CD14-positive monocyte (primary cell): Measurements from ENCODE around the gene ARHGEF37. TPM values are rescaled to one million over a fixed set of nuclear protein-coding genes. Genes with fewer than 3 reads are reported as not detected.
"Not testable (repeated sequence)": the region's sequence is repeated elsewhere in the genome, so short reads cannot be mapped to it uniquely, and the experiment has no call there.

Source experiments
- DNase-seq, 3 donors: peaks; one replicate each; pipeline ENCODE4 v3.0.0-alpha.2; 2011 to 2022
- H2AFZ ChIP-seq: 2 replicates; pipeline ENCODE4 v1.6.0; 2012; ENCODE audit warnings: mild to moderate bottlenecking, low read depth, low read length, inconsistent platforms; ENCODE audit not compliant: insufficient read depth, poor library complexity, severe bottlenecking
- H3K27ac ChIP-seq, 2 donors: 1 replicate in 1 of 2; 2 replicates in 1 of 2; pipeline ENCODE4 v1.5.1; 2012 to 2013; ENCODE audit warnings: low read length in 2 of 2, control low read depth in 1 of 2, inconsistent platforms in 1 of 2, low read depth in 1 of 2, mild to moderate bottlenecking in 1 of 2
- H3K27me3 ChIP-seq, 2 donors: one replicate each; pipeline versions ENCODE4 v1.6.0 to v1.6.1; 2011 to 2013; ENCODE audit warnings: low read length in 2 of 2; ENCODE audit not compliant: control insufficient read depth in 2 of 2, insufficient read depth in 2 of 2
- H3K36me3 ChIP-seq, 2 donors: replicated peaks in 1 of 2; 1 replicate in 1 of 2; 2 replicates in 1 of 2; pipeline versions ENCODE4 v1.5.1 to v1.6.1; 2012 to 2013; ENCODE audit warnings: low read length in 2 of 2, control low read depth in 1 of 2, inconsistent platforms in 1 of 2, mild to moderate bottlenecking in 1 of 2; ENCODE audit not compliant: insufficient read depth in 2 of 2, control insufficient read depth in 1 of 2
- H3K4me1 ChIP-seq, 2 donors: 1 replicate in 1 of 2; 2 replicates in 1 of 2; pipeline versions ENCODE4 v1.5.1 to v1.6.1; 2012 to 2013; ENCODE audit warnings: low read length in 2 of 2, control low read depth in 1 of 2, inconsistent platforms in 1 of 2, mild to moderate bottlenecking in 1 of 2, moderate library complexity in 1 of 2; ENCODE audit not compliant: insufficient read depth in 2 of 2, control insufficient read depth in 1 of 2
- H3K4me2 ChIP-seq: replicated peaks from 2 replicates; pipeline ENCODE3; 2012; ENCODE audit warnings: low read length, moderate library complexity, mild to moderate bottlenecking; ENCODE audit not compliant: poor library complexity, severe bottlenecking; ENCODE audit errors: extremely low read depth
- H3K4me3 ChIP-seq, 3 experiments: fragments of 200-600 bp in 1 of 3; sonication (generic) in 1 of 3; replicated peaks in 1 of 3; 1 replicate in 2 of 3; 2 replicates in 1 of 3; pipeline ENCODE4 v1.5.1; 2011 to 2013; ENCODE audit warnings: low read length in 3 of 3, mild to moderate bottlenecking in 3 of 3, control low read depth in 2 of 3, low read depth in 2 of 3, inconsistent platforms in 1 of 3, moderate library complexity in 1 of 3
- H3K79me2 ChIP-seq: 2 replicates; pipeline ENCODE4 v1.6.0; 2012; ENCODE audit warnings: mild to moderate bottlenecking, control low read depth, inconsistent platforms, low read length, moderate library complexity; ENCODE audit not compliant: insufficient read depth
- H3K9ac ChIP-seq: 2 replicates; pipeline ENCODE4 v1.6.0; 2017; ENCODE audit warnings: low read length, mild to moderate bottlenecking; ENCODE audit not compliant: insufficient read depth, poor library complexity, severe bottlenecking
- H3K9me3 ChIP-seq, 2 donors: replicated peaks in 1 of 2; 1 replicate in 1 of 2; 2 replicates in 1 of 2; pipeline versions ENCODE4 v1.5.1 to v1.6.1; 2012 to 2013; ENCODE audit warnings: low read length in 2 of 2, control low read depth in 1 of 2; ENCODE audit not compliant: control insufficient read depth in 1 of 2, insufficient read depth in 1 of 2
- H4K20me1 ChIP-seq: 2 replicates; pipeline ENCODE4 v1.6.0; 2012; ENCODE audit warnings: mild to moderate bottlenecking, low read length, control low read depth, moderate library complexity; ENCODE audit not compliant: insufficient read depth
- H3K27ac Mint-ChIP-seq, 7 donors: one replicate each; pipeline ENCODE4 v1.8.0; 2020; ENCODE audit warnings: mild to moderate bottlenecking in 7 of 7, mixed read lengths in 7 of 7, moderate library complexity in 6 of 7, inconsistent platforms in 2 of 7
- H3K27me3 Mint-ChIP-seq, 3 donors: one replicate each; pipeline ENCODE4 v1.8.0; 2021 to 2022; ENCODE audit warnings: low read depth in 3 of 3, mild to moderate bottlenecking in 3 of 3, mixed read lengths in 3 of 3, moderate library complexity in 3 of 3, inconsistent platforms in 1 of 3
- H3K36me3 Mint-ChIP-seq, 2 donors: one replicate each; pipeline ENCODE4 v1.8.0; 2020; ENCODE audit warnings: mixed read lengths in 2 of 2, inconsistent platforms in 1 of 2, mild to moderate bottlenecking in 1 of 2
- H3K4me1 Mint-ChIP-seq: one replicate; pipeline ENCODE4 v1.8.0; 2020; ENCODE audit warnings: mild to moderate bottlenecking, mixed read lengths
- H3K4me3 Mint-ChIP-seq, 2 donors: one replicate each; pipeline ENCODE4 v1.8.0; 2020; ENCODE audit warnings: mild to moderate bottlenecking in 2 of 2, mixed read lengths in 2 of 2, moderate library complexity in 1 of 2
- H3K9me3 Mint-ChIP-seq, 7 donors: one replicate each; pipeline ENCODE4 v1.8.0; 2020 to 2022; ENCODE audit warnings: mixed read lengths in 7 of 7, mild to moderate bottlenecking in 6 of 7, moderate library complexity in 6 of 7, inconsistent platforms in 2 of 7
- whole genome bisulfite sequencing: methylation state at CpG from one replicate; pipeline ENCODE4 v1.1.5; 2013; ENCODE audit warnings: missing lambda C conversion rate; ENCODE audit not compliant: insufficient coverage; 5-methylcytosine and 5-hydroxymethylcytosine counted together
- intact Hi-C, 2 donors: fragments of 100-400 bp; cut with micrococcal nuclease; formaldehyde crosslinking; loops; one replicate each; pipeline versions ENCODE4 v1.15.0 to v1.15.1; 2023
- polyA plus RNA-seq, 3 donors: library from polyadenylated mRNA; depleted of rRNA in 1 of 3; unstranded in 2 of 3; stranded (reverse) in 1 of 3; fragments of 300-500 nt in 2 of 3; fragments of >200 nt in 1 of 3; fragmentation: Illumina TruSeq in 2 of 3; gene quantifications; 1 replicate in 2 of 3; 2 replicates in 1 of 3; pipeline ENCODE4 v1.2.3, GENCODE V29; 2012 to 2021
- TF ChIP-seq, protein P1 (sequence below): fragments of 200-600 bp; IDR thresholded peaks from one replicate; pipeline ENCODE4 v1.8.0; 2022; ENCODE audit warnings: antibody characterized with exemption, mild to moderate bottlenecking

ARHGEF37 gene
- polyA plus RNA-seq, 3 donors: not detected

DNA sequence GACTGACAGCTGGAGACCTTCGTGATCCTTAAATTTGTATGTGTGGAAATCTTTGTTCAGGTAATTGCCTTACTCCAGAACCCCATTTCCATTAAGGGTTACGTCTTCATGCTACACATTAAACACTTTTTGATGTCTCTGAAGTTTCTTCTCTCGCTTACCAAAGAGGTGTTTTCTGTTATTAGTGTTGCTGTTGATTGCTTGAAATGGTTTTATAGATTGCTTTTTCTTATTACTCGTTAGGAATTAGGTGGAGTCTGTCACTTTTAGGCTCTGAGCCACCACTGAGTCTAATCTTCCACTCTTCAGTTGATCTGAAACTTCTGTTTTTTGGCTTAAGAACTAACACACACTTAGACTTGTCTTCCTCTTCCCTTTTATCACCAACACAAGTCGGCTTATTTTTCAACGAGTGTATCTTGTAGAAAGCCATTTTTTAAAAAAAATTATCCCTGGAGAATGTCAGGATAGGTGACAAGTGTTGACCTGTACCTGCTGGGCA lies 86.6 kb downstream of the ARHGEF37 start:
- intact Hi-C loops: loop anchor here (2.0 to 5.0 kb wide), 2 partner anchors 13 to 64 kb away; partner anchors contain the start of gene PPARGC1B (in 1 of the 2)
- Mint-ChIP-seq H3K27me3 (peaks cover 0 to 3% (median 1%) of the 10 kb centered on the region in 3 donors), H3K4me3 (peak overlapping the region in 1 of 2 donors; percentile 76), H3K4me1 (peaks cover 47% of the 10 kb centered on the region), H3K9me3 (peaks cover 0 to 16% (median 5%) of the 10 kb centered on the region in 7 donors), H3K27ac (peak overlapping the region; percentile 52 to 90 (median 86)), H3K36me3 (no peaks in the 10 kb centered on the region)
- Histone ChIP-seq H3K4me2 (peak overlapping the region; percentile 65), H3K79me2 (no peaks in the 10 kb centered on the region), H3K9ac (no peak overlapping the region), H4K20me1 (no peaks in the 10 kb centered on the region), H3K36me3 (no peaks in the 10 kb centered on the region), H3K9me3 (peaks cover 0 to 8% of the 10 kb centered on the region in 2 donors), H3K4me3 (peak overlapping the region in 1 of 3 experiments; percentile 22), H3K4me1 (peaks cover 37 to 43% of the 10 kb centered on the region in 2 donors), H2AFZ (no peak overlapping the region), H3K27ac (peak overlapping the region; percentile 25 to 65), H3K27me3 (no peaks in the 10 kb centered on the region)
- TF ChIP-seq, protein P1, sequence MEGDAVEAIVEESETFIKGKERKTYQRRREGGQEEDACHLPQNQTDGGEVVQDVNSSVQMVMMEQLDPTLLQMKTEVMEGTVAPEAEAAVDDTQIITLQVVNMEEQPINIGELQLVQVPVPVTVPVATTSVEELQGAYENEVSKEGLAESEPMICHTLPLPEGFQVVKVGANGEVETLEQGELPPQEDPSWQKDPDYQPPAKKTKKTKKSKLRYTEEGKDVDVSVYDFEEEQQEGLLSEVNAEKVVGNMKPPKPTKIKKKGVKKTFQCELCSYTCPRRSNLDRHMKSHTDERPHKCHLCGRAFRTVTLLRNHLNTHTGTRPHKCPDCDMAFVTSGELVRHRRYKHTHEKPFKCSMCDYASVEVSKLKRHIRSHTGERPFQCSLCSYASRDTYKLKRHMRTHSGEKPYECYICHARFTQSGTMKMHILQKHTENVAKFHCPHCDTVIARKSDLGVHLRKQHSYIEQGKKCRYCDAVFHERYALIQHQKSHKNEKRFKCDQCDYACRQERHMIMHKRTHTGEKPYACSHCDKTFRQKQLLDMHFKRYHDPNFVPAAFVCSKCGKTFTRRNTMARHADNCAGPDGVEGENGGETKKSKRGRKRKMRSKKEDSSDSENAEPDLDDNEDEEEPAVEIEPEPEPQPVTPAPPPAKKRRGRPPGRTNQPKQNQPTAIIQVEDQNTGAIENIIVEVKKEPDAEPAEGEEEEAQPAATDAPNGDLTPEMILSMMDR: peak; percentile 72
- no CpG with 5 or more reads among the region's 6 CpGs for WGBS
- peak in 2 of 3 donors; percentile 29 to 47 for DNase-seq

DNA sequence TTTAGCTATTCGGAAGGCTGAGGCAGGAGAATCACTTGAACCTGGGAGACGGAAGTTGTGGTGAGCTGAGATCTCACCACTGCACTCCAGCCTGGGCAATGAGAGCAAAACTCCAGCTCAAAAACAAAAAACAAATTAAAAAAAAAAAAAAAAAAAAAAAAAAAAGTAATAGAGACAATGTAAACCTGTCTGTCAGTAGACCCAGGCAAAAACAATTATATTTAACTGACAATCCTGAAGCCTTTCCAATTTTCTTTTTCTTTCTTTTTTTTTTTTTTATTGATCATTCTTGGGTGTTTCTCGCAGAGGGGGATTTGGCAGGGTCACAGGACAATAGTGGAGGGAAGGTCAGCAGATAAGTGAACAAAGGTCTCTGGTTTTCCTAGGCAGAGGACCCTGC lies 88.0 kb downstream of the ARHGEF37 start:
- H3K36me3 ChIP-seq: not testable (repeated sequence)
- peaks cover 52% of the 10 kb centered on the region for H3K4me1 Mint-ChIP-seq
- intact Hi-C loops: loop anchor here in 1 of 2 donors (5.0 kb wide), 1 partner anchor 63 kb away; the partner anchor contains the start of gene PPARGC1B

More for the DNA sequence above, 88.0 kb downstream of the ARHGEF37 start:
- H3K27me3 Mint-ChIP-seq, H3K27ac Mint-ChIP-seq, H3K36me3 Mint-ChIP-seq, H3K4me3 Mint-ChIP-seq, H3K79me2 ChIP-seq, H4K20me1 ChIP-seq, DNase-seq, H3K9ac ChIP-seq, H3K4me2 ChIP-seq, H3K27me3 ChIP-seq, H3K9me3 ChIP-seq, H2AFZ ChIP-seq, H3K27ac ChIP-seq, H3K4me3 ChIP-seq: not testable (repeated sequence)
- peaks cover 37 to 45% of the 10 kb centered on the region in 2 donors for H3K4me1 ChIP-seq
- H3K9me3 Mint-ChIP-seq: peaks cover 0 to 16% (median 5%) of the 10 kb centered on the region in 7 donors
- WGBS: no CpG with 5 or more reads among the region's 3 CpGs
